ENCODE data around the gene GMIP.
"Not testable (repeated sequence)": the region's sequence is repeated elsewhere in the genome, so short reads cannot be mapped to it uniquely, and the experiment has no call there.

GMIP gene

DNA sequence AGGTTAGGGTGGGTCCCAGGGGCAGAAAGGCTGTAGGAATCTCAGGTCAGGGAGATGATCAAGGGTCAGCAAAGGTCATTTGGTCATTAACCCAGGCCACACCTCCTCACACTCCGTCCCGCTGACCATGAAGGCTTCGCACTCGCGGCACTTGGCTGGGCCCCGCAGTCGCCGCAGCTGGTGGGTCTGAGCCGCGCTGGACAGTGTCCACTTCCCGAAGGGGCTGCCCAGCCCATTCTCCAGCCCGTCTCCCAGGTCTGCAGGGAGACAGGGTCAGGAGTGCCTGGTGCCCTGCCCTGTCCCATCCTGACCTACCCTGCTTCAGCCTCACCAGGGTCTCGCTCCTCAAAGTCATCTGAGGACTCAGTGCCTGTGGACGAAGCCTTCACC is 8.1 kb downstream of the GMIP start:
- DNase-seq: no peak

DNA sequence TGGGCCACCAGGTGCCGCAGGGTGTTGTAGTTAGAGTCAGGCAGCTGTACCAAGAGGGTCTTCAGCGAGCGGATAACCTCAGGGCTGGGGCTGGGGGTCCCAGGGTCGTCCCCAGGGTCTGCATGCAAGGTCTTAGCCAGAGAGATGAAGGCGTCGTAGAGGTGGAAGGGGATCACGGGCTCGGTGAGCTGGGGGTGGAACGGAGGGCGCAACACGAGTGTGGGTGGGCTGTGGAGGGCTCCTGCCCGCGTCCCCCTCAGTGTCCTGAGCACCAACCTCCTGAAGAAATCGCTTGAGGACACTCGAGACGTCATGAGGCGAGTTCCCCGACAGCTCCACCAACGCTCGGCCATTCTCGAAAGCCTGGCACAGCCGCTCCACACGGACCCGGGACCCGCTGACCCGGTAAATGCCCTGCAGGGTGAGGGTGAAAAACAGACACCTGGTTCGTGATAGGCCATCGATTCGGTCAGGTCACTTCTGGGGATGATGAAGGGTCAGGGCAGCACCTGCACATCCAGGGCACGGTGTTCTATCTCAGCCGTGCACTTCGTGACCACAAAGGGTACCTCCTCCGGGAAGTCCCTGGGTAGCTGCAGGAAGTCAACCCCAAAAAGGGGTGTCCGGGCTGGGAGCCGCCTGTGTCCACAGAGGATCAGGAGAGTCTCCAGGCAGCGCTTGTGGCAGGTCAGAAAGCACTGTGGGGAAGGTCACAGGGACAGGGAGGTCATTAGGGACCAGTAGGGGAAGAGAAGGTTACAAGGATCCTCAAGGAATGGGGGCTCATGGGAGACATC is 8.7 kb downstream of the GMIP start:
- DNase-seq: no peak

DNA sequence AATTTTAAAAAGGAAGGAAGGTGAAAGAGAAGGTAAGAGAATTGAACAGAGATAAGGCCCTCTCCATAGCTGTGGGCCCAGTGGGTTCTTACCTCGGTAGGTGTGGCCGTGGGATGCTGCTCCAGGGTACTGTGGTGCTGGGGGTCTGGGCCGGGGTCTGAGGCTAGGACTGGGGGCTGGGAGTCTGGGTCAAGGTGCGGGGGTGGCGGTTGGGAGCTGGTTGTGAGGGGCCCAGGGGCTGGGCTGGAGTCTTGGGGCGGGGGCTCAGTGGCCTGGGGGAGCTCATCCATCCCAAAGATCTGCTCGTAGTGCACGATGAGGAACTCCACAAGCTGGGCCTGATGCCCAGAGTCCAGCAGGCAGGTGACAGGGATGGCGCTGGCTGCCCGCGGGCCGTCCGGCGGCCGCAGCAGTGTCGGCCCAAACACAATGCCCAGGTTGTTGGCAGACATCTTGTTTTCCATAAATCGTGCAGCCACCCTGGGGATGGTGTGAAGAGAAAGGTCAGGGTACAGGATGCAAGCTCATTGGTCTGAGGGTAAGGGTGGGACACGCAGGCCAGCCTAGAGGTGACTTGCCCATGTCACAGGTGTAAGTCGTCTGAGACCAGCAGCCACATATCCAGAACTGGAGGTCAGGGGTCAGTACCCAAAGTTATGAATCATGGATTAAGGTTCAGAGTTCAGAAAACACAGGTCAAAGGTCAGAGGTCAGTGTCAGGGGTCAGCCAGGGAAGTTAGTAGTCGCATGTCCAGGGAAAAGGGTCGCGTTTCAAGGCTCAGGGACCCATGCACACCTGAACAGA is 9.5 kb downstream of the GMIP start:
- no peak for DNase-seq

DNA sequence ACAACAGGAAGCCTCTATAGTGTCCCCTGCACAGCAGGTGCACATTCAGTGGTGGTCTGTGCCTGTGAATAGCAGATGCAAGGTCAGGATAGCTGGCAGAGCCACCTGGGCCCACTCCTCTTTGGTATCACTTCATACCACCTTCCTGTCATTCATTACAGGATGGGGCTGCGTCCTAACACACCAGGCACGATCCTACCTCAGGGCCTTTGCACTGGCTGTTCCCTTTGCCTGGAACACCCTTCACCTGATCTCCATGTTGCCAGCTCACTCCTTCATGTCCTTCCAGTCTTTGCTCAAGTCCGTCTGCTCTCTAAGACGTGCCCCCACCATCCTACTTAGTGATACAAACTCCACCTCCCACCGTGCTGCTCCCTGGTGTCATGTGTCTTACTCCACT is 10.8 kb downstream of the GMIP start:
- no peak for DNase-seq

DNA sequence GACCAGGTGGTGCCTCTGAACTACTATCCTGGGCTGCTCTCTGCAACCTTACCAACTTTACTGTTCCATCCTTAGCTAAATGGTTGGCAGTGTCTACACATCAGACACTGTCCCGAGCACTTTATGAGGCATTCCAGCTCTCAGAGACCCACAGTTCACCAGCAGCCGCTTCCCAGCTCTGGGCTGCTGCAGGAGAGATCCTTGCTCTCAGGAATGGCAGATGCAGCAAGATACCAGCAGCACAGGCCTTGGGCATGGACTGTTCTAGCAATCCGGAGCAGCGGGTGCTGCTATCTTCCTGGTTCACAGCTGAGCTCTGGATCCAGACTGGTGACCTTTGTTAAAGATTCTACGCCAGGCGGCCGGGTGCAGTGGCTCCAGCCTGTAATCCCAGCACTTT is 12.1 kb downstream of the GMIP start:
- DNase-seq: no peak

DNA sequence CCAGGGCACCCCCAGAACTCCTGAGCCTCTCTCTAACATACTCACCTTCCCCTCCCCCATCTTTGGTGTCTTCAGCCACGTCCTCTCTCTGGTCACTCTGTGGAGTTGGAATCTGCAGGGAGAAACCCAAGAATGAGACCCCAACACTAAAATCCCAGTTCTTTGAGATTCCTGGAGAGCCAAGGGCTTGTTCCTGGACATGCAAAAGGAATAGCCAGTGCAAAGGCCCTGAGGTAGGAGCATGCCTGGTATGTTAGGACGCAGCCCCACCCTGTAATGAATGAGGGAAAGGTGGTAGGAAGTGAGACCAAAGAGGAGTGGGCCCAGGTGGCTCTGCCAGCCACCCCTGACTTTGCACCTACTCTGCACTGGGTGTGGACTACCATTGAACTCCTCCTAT is 13.0 kb downstream of the GMIP start:
- no peak for DNase-seq

DNA sequence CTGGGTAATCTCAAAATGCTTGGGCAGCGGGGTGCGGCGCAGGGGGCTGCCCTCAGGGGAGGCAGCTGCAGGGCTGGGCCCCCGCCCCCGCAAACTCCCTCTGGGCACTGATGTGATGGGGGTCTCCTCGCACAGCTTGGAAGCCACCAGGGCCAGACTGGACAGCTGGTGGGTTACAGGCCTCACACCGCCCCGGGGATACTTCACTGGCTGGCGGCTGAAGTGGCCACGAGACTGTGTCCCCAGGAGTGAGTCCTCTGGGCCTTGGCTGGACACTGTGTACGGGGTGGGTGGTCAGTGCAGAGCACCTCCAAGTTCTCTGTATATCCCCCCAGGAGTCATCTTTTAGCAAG is 13.4 kb downstream of the GMIP start:
- no peak for DNase-seq

DNA sequence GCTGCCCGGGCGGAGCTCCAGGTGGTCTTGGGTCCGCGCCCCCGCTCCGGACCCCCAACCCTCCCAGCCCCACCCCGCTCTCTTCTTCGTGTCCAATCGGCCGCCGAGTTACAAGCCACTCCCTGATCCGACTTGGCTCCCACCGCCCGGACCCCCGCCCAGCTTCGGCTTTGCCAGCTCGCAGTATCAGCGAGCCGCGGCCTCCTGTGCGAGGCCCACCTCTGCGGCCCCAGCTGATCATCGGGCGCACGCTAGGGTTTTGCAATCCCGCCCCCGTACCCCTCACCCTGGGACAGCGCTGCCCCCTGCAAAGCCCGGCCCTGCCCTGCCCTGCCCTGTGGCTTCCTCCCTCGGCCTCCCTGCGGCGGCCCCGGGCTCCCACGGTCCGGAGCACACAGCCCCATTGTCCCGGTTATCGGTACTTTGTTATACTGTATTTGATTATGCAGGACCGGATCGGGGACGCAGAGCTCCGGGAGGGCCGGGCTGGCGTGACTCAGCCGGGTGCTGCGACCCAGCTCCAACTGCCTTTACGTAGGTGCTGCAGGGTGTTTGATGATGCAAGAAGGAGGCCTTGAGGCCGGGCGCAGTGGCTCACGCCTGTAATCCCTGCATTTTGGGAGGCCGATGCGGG is 14.8 kb downstream of the GMIP start:
- no peak for DNase-seq

DNA sequence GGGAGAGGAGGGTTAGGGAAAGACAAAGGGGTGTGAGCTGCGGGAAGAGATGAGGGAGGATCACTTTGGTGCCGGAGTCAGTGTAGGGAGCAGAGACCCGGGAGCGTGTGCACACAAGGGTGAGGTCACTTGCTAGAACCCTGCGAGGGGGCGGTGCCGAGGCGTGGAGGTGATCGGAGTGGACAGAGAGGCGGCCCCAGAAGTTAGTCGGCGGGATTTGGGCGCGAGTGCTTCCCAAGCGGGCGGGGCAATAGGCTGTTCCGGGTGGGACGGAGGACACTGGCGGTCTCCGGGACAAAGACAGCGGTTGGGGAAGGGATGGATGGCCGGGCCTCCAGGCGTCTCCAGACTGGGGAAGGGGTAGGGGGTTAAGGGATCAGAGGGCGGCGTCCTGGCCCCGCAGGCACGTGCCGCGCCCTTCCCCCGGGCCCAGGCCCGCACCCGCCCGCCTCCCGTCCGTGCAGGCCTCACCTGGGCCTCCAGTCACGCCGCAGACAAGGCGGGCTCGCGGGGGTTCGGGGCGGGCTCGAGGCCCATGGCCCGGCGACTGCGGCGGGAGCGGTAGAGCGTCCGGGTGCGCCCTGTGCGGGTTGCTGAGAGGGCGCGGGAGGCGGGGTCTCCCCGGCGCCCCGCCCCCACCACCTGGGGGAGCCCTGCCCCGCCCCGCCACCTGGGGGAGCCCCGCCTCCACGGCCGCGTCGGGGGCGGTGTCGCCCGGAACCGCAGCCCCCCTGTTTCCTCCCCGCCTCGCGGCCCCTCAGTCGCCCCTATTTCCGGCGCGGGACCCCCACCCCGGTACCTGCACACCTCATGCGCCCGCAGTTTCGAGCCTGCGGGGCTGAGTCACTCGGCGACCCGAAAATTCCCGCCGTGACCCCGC is 15.6 kb downstream of the GMIP start, which contains the start of gene LPAR2:
Gene LPAR2 (minus strand): TSS at position 600 of the 880 bp plus-strand sequence. CDS start 945 bp downstream, outside the sequence.
- DNase-seq: no peak

DNA sequence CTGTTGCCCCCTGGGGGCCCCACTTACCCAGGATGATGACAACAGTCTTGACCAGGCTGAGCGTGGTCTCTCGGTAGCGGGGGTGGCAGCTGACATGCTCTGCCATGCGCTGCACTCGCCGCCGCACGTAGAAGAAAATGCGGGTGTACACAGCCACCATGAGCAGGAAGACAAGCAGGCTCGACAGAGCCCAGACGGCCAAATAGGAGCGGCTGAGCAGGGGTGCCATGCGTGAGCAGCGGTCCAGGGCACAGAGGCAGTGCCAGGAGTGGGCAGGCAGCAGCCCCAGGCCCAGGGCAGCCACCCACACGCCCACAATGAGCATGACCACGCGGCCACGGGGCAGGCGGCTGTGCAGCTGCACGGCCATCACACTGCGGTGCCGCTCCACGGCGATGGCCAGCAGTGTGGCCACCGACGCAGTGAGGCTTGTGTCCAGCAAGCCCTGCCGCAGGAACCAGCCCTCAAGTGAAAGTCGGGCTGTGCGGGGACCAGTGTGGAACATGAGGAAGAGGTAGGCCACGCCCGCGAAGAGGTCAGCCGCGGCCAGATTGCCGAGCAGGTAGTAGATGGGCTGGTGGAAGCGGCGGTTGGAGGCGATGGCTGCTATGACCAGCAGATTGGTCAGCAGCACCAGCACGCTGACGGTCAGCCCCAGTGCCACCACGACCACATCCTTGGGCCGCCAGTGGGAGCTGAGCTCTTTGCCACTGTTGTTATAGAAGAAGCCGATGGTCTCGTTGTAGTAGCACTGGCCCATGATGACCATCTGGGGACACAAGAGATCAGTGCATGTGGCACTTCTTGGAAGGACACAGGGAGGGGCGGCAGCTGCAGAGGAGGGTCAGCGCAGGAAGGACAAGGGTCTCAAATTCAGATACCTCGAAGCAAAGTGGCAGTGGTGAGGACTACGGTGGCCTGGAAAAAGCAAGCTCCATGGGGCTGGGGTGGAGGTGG is 16.7 kb downstream of the GMIP start:
- no peak for DNase-seq

DNA sequence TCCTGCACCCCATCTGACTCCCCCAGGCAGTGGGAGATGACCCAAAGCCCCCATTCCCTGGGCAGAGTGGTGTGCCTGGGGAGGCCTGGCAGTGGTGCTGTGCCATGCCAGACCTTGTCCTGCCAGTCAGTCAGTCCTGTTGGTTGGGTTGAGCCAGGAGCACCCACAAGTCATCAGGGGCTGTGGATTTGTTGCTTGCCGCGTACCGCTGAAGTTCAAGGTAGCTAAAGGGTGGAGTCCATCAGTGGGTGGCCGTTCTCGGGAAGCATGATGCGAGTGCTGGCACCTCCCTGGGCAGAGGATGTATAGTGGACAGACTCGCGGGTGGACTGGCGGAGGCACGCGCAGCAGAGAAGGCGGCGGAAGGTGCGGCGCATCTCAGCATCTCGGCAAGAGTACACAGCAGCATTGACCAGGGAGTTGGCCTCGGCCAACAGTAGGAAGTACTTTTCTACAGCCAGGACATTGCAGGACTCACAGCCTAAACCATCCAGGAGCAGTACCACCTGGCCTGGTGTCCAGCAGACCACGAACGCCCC is 19.4 kb downstream of the GMIP start:
- no peak for DNase-seq

DNA sequence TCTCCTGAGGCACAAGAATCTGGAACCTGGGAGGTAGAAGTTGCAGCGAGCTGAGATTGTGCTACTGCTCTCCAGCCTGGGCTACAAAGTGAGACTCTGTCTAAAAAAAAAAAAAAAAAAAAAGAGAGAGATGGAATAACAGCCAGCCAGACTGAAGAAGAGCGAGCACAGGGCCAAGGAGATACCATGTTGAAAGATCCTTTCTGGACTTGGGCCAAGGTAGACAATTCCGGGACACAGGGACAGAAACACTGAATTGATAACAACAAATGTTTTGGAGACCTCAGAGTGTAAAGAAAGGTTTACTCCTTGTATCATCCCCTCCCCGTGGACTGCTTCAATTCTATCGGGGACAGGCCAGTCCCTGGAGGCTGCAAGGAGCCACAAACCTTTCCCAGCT is 20.1 kb downstream of the GMIP start:
- DNase-seq: no peak

DNA sequence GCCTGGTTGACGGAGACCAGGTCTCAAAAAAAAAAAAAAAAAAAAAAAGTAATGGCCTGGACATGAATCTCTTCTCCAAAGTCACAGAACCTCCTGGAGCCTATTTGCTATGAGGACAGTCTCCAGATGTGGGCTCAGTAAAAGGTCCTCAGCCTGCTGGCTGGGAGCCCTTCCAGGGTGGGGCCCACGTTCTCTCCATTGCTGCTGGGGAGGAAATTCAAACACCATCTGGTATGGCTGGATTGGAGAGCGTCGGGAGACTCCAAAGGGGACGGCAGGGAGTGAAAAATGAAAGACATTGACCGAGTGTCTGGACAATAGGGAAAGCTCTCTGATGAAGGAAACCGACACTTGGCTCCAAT is 23.6 kb downstream of the GMIP start:
- no peak for DNase-seq

DNA sequence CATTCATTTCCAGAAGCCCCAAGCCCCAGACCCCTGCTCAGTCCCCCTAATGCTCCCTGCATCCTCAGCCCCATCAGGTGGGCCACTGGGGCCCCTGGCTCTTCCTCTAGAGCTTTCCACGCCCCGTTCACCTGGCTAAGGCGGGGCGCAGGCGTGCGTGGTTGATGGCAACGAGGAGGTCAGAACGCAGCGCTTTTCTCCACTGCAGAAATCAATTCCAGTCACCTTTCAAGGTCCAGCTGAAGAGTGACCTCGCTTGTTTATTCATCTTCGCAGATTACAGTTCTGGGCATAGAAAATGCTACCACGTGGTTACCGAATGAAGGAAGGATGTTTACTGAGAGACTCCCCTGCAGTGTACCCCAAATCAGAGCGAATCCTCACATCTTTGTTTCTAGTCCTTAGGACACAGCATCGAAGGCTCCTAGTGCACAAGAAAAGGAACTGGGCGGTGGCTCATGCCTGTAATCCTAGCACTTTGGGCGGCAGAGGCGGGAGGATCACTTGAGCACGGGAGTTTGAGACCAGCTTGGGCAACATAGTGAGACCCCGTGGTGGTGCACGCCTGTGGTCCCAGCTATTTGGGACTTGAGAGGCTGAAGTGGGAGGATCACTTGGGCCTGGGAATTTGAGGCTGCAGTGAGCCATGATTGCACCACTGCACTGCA is 24.1 kb downstream of the GMIP start:
- DNase-seq: no peak

DNA sequence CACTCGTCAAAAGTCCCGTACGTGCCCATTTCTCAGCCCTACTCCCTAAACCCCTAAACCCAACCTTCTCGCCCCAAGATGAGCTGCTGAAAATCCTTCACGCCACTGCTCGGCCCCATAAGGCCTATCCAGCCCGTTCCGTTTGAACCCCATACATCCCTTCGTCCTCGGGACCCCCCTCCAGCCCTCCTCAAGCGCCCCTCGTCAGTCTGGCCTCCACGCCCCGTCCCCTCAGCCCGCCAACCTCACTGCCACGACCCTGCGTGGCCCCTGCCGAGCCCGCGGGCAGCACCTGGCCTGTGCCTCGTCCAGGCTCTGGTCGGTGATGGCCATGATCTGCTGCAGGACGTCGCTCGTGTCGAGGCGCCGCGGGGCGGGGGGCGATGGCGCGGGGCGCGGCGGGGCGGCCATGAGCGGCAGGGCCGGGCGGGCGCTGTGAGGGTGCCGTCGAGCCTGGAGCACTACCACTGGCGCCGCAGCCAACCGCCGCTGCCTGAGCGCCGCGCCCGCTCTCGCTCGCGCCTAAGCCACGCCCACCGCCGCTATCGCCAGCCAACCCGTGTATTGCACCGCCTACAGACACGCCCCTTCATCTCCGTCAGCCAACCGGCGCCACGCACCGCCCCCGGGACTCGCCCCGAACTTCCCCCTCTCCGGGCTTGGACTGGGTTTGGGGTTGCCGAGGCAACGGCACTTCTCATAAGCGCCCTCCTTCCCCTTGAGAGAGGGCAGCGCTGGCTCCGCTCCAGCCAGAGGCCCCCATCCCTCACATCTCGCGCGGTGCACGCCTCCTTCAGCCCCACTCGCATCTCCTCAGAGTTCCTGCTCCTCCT is 25.0 kb downstream of the GMIP start, which contains the start of gene PBX4:
Gene PBX4 (minus strand): TSS at position 469 of the 833 bp plus-strand sequence. CDS start 58 bp downstream, at position 411.
- peak; percentile 57 to 83 for DNase-seq

DNA sequence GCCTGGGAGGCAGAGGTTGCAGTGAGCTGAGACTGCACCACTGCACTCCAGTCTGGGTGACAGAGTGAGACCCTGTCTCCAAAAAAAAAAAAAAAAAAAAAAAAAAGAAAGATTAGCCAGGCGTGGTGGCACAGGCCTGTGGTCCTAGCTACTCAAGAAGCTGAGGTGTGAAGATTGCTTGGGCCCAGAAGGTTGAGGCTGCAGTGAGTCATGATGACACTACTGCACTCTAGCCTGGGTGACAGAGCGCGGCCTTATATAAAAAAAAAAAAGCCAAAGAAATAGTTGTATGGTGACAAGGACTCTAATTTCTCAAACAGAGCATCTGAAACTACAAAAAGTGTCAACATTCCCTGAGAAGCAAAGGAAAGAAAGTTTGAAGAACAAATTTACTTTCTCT is 28.4 kb downstream of the GMIP start:
- no peak for DNase-seq

DNA sequence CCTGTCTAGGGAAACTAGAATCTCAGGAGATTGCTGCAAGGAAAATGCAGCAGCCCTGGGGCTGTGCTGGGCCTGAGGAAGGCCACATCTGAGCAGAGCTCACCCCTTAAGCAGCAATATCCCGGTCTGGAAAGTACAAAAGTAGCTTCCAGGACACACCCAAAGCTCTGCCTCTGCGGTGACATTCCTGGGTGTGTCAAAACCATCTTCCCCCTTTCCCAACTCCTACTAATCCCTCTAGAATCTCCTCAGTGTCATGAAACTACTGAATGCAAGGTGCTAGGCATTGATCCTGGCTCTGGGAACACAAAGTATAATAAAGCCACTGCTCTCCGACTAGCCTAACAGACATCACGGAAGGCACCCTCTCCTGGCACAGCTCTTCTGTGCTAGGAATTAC is 30.0 kb downstream of the GMIP start:
- DNase-seq: no peak

DNA sequence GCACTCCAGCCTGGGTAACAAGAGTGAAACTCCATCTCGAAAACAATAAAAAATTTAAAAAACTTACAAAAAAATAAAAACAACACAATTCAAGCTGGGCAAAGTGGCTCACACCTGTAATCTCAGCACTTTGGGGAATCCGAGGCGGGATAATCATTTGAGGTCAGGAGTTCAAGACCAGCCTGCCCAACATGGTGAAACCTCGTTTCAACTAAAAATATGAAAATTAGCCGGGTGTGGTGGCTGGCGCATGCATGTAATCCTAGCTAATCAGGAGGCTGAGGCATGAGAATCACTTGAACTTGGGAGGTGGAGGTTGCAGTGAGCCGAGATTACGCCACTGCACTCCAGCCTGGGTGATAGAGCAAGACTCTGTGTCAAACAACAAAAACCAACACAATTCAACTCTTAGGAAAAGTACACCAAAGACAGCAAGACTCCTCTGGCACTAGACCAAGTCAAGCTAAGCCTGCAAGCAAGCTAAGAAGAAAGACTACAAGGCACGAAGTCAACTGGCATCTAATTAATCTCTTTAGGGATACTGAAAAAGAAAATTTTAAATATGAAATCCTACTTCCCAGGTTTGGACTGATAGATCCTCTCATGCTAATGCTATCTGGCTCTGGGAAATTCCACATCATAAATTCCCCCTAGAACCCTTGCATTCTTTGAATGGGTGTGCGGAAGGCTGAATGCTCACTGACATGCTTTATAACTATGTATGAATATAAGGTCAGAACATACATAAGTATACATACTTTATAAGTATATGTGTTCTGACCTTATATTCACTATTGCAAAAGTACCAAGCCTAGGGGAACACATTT is 32.9 kb downstream of the GMIP start:
- no peak for DNase-seq

DNA sequence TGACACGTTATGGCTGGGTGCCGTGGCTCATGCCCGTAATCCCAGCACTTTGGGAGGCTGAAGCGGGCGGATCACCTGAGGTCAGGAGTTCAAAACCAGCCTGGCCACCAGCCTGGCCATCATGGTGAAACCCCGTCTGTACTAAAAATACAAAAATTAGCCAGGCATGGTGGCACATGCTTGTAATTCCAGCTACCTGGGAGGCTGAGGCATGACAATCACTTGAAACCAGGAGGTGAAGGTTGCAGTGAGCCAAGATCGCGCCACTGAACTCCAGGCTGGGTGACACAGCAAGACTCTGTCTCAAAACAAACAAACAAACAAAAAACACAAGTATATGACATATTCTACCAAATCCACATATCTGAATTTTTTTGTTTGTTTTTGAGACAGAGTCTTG is 36.8 kb downstream of the GMIP start:
- DNase-seq: not testable (repeated sequence)
